Activated B cell treated with CpG ODN at 0.5 μM for 24 hours (primary cell): ENCODE data around the gene NCF2. TPM values are rescaled to one million over a fixed set of nuclear protein-coding genes. Genes with fewer than 3 reads are reported as not detected.

ENCODE experiments used
- ATAC-seq: fragments of 200-7000 bp; cut with Tn5 transposase; one replicate; pipeline ENCODE4 v1.10.0; 2021; ENCODE audit warnings: low read depth, mild to moderate bottlenecking, moderate library complexity
- CTCF ChIA-PET: fragments of 350-600 bp; sonication (Branson Sonifier 250); formaldehyde crosslinking; loops from one replicate; lab custom pipeline; 2021; ENCODE audit warnings: antibody characterized with exemption; lab: Charles Lee
- POLR2A ChIA-PET: fragments of 350-600 bp; sonication (Branson Sonifier 250); formaldehyde crosslinking; loops from one replicate; lab custom pipeline; 2021; ENCODE audit warnings: antibody characterized with exemption; lab: Charles Lee
- DNase-seq: peaks from one replicate; pipeline ENCODE4 v3.0.0; 2022
- H3K27ac Mint-ChIP-seq: one replicate; pipeline ENCODE4 v1.8.0; 2020; ENCODE audit warnings: mixed read lengths
- H3K27me3 Mint-ChIP-seq: one replicate; pipeline ENCODE4 v1.8.0; 2021; ENCODE audit warnings: mixed read lengths
- H3K36me3 Mint-ChIP-seq: one replicate; pipeline ENCODE4 v1.8.0; 2021; ENCODE audit warnings: low read depth, mixed read lengths
- H3K4me1 Mint-ChIP-seq: one replicate; pipeline ENCODE4 v1.8.0; 2021; ENCODE audit warnings: mixed read lengths
- H3K4me3 Mint-ChIP-seq: one replicate; pipeline ENCODE4 v1.8.0; 2020; ENCODE audit warnings: mild to moderate bottlenecking, mixed read lengths
- H3K9me3 Mint-ChIP-seq: one replicate; pipeline ENCODE4 v1.8.0; 2020; ENCODE audit warnings: mixed read lengths
- CTCF ChIP-seq: fragments of 200-600 bp; IDR thresholded peaks from one replicate; pipeline ENCODE4 v1.8.0; 2022; ENCODE audit warnings: antibody characterized with exemption, mild to moderate bottlenecking
- intact Hi-C: fragments of 100-400 bp; cut with micrococcal nuclease; formaldehyde crosslinking; loops from one replicate; pipeline ENCODE4 v1.15.1; 2024
- total RNA-seq: library from RNA; stranded (reverse); gene quantifications from 2 replicates; pipeline ENCODE4 v1.2.3, GENCODE V29; 2022

NCF2 gene
- total RNA-seq, 1 donor from 2014 or later = 101 TPM

GRCh38 chr1:183596500-183596899, 6.2 kb upstream of the NCF2 start:
- Mint-ChIP-seq H3K9me3 (no peaks in the 10 kb centered on the region), H3K27ac (no peak overlapping the region), H3K27me3 (no peaks in the 10 kb centered on the region), H3K36me3 (no peaks in the 10 kb centered on the region), H3K4me3 (no peak overlapping the region), H3K4me1 (peaks cover 44% of the 10 kb centered on the region)
- intact Hi-C loops = no loop called here
- CTCF ChIA-PET = no interaction called here
- POLR2A ChIA-PET = no interaction called here
- ATAC-seq (no peak), DNase-seq (no peak)
- TF ChIP-seq CTCF = no peak

- DNase-seq (no peak), ATAC-seq (no peak)
- Mint-ChIP-seq H3K27ac (no peak overlapping the region), H3K9me3 (no peaks in the 10 kb centered on the region), H3K4me1 (peaks cover 54% of the 10 kb centered on the region), H3K27me3 (no peaks in the 10 kb centered on the region), H3K36me3 (no peaks in the 10 kb centered on the region), H3K4me3 (no peak overlapping the region)
- intact Hi-C loops = no loop called here
- CTCF ChIA-PET = no interaction called here
- TF ChIP-seq CTCF = no peak
- POLR2A ChIA-PET = no interaction called here
Measured at GRCh38 chr1:183595537-183595936, 5.3 kb upstream of the NCF2 start.

- ChIA-PET POLR2A (interaction anchor here (1.1 to 2.5 kb wide), 7 partner anchors 12 to 121 kb away, joined by 3 to 19 read pairs (median 7); partner anchors contain the start of genes ARPC5 and SMG7), CTCF (interaction anchor here (1.3 to 1.5 kb wide), 2 partner anchors 9 to 41 kb away, joined by 3 to 6 read pairs; no protein-coding TSS in a partner anchor)
- no peak for DNase-seq
- intact Hi-C loops = no loop called here
- ATAC-seq = peak; percentile 47
- Mint-ChIP-seq H3K4me1 (peaks cover 71% of the 10 kb centered on the region), H3K4me3 (peak overlapping the region; percentile 56), H3K36me3 (peaks cover 7% of the 10 kb centered on the region), H3K9me3 (peaks cover 3% of the 10 kb centered on the region), H3K27ac (peak overlapping the region; percentile 92), H3K27me3 (no peaks in the 10 kb centered on the region)
- TF ChIP-seq CTCF = no peak
Measured at GRCh38 chr1:183593356-183593755, 3.1 kb upstream of the NCF2 start.

GRCh38 chr1:183592733-183593132, 2.5 kb upstream of the NCF2 start:
- H3K4me3 Mint-ChIP-seq = peak overlapping the region; percentile 56
- TF ChIP-seq CTCF = no peak
- ChIA-PET CTCF (interaction anchor here (1.5 kb wide), 1 partner anchor 41 kb away, joined by 6 read pairs; no protein-coding TSS in a partner anchor), POLR2A (interaction anchor here (1.1 to 4.2 kb wide), 9 partner anchors 13 to 121 kb away, joined by 3 to 48 read pairs (median 7); partner anchors contain the start of genes ARPC5 and SMG7)
- intact Hi-C loops = no loop called here
- H3K4me1 Mint-ChIP-seq = peaks cover 72% of the 10 kb centered on the region
- H3K27me3 Mint-ChIP-seq = no peaks in the 10 kb centered on the region
- ATAC-seq (no peak), DNase-seq (no peak)
- peak overlapping the region; percentile 92 for H3K27ac Mint-ChIP-seq
- H3K9me3 Mint-ChIP-seq = peaks cover 3% of the 10 kb centered on the region
- H3K36me3 Mint-ChIP-seq = peaks cover 9% of the 10 kb centered on the region

- Mint-ChIP-seq H3K27me3 (no peaks in the 10 kb centered on the region), H3K9me3 (peaks cover 3% of the 10 kb centered on the region), H3K4me3 (peak overlapping the region; percentile 88), H3K27ac (peak overlapping the region; percentile 92), H3K4me1 (peaks cover 72% of the 10 kb centered on the region), H3K36me3 (peaks cover 28% of the 10 kb centered on the region)
- TF ChIP-seq CTCF = no peak
- DNase-seq (no peak), ATAC-seq (peak; percentile 29)
- CTCF ChIA-PET = interaction anchor here (1.0 to 3.2 kb wide), 3 partner anchors 10 to 105 kb away, joined by 4 to 24 read pairs (median 5); no protein-coding TSS in a partner anchor
- intact Hi-C loops = loop anchor here (1.0 kb wide), 7 partner anchors 10 to 567 kb away; partner anchors contain the start of gene LAMC1
- POLR2A ChIA-PET = interaction anchor here (0.6 to 4.2 kb wide), 19 partner anchors 8 to 462 kb away, joined by 3 to 80 read pairs (median 8); partner anchors contain the start of genes ARPC5, SMG7 and TSEN15
Measured at GRCh38 chr1:183589874-183590243, 400 bp downstream of the NCF2 start.
